A172 (cell line): ENCODE data around the gene SORCS2. TPM values are rescaled to one million over a fixed set of nuclear protein-coding genes. Genes with fewer than 3 reads are reported as not detected.

Source experiments
- DNase-seq: peaks from one replicate; pipeline ENCODE4 v3.0.0-alpha.2; 2015; ENCODE audit warnings: low spot score
- total RNA-seq: library from RNA; depleted of rRNA; stranded (reverse); fragments of >200 nt; shearing (Covaris generic); gene quantifications from 2 replicates; pipeline ENCODE4 v1.2.3, GENCODE V29; 2014

SORCS2 gene
- total RNA-seq, 1 experiment from 2014 or later = 0.78 TPM

- peak; percentile 89 for DNase-seq
Observed at GRCh38 chr4:7630568-7631287, 438.4 kb downstream of the SORCS2 start.

- DNase-seq = no peak
Observed at GRCh38 chr4:7631288-7632014, 439.1 kb downstream of the SORCS2 start.

GRCh38 chr4:7632341-7632740, 440.0 kb downstream of the SORCS2 start:
- DNase-seq = no peak

GRCh38 chr4:7632971-7633370, 440.6 kb downstream of the SORCS2 start:
- DNase-seq = no peak

GRCh38 chr4:7634661-7635251, 442.4 kb downstream of the SORCS2 start:
- DNase-seq = no peak

DNA sequence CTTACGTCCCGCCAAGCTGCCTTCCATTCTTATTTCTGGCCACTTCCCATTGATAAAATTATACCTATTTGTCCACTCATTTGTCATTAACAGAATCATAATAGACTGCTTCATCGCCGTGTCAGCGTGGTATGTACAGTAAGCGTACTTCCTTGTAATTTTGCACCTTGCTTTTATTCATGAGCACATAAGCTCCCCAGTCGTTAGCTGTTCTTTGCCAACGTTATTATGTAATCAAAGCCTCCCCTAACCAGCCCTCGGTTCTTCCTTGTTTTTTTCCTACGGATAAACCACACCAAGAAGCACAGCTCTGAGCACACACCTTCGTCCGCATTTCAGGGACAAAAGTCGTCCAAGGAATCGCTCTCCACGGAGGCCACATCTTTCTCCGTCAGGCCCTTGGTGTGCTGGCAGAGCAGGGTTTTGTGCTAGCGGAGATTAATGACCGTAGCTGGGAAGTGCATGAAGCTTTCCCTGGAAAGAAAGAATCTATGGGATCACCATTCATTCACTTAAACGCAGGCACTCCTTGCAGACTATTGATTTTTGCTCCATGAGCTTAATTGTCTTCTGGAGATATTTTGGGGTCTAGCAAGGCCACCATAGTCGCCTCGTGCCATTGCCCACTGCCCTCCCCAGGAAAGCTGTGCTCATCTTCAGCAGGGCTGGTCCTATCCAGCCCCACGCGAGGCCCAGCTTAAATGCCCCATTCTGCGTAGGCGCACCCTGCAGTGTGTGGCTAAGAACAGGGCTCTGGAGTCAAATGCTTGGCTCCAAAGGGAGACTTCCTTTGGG, 443.3 kb downstream of the SORCS2 start:
- no peak for DNase-seq

DNA sequence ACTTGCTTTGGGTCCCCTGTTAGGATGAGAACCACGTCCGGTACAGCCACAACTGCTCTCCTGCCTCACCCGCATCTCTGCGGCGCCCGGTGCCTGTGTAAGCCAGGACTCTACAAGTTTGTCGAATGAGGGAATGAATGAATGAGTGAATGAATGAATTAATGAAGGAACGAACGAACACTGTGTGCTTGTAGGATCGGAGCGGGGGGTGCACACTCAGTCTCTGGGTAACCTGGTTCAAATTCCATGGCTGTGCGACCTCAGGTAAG, 443.8 kb downstream of the SORCS2 start:
- DNase-seq = no peak

- DNase-seq = no peak
Observed at GRCh38 chr4:7637139-7637538, 444.8 kb downstream of the SORCS2 start.

GRCh38 chr4:7637971-7638370, 445.6 kb downstream of the SORCS2 start:
- no peak for DNase-seq

DNA sequence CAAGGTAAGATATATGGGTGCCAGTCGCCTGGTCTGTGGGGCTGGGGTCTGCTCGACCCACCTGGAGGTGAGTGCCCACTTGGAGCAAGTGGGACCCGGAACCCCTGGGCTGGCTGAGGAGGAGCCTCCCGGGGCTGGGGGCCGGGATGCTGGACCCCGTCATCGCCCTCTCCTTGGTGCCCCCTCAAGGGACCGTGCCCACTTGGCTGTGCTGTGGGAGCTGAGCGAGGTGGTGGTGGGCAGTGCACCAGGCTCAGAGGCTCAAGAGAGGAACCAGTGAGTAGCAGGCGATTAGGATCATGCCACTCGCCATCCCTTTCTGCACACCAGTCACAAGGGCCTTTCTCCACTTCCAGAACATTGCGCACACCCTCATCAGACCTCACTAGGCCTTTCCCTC, 446.2 kb downstream of the SORCS2 start:
- DNase-seq = no peak

DNA sequence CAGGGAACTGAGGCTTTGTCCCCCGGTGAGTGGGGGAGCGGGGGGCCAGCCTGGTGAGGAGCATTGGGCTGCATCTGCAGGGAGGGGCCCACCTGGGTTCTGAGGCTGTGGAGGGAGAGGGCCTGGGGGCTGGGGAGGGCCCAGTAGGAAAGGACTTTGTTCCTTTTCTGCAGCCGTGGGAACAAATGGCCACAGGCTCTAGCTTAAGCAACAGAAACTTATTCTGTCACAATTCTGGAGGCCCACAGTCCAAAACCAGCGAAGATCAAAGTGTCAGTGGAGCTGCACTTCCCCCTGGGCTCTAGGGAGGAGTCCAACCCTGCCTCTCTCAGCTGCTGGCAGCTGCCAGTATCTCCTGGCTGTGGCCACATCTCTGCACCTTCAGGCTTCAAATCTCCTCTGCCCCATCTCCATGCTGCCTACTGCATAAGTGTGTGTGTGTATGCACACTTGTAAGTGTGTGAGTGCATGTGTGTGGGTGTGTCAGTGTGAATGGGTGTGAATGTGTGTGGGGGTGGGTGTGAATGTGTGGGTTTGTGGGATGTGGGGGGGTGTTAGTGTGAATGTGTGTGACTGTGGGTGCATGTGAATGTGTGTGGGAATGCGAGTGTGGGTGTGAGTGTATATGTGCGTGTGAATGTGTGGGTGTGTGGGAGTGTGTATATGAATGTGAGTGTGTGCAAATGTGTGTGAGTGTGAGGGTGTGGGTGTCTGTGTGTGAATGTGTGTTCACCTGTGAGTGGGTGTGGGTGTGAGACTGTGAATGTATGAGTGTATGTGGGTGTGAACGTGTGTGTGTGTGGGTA, 446.8 kb downstream of the SORCS2 start:
- DNase-seq = no peak

- DNase-seq = no peak
Observed at GRCh38 chr4:7640136-7640535, 447.8 kb downstream of the SORCS2 start.

DNA sequence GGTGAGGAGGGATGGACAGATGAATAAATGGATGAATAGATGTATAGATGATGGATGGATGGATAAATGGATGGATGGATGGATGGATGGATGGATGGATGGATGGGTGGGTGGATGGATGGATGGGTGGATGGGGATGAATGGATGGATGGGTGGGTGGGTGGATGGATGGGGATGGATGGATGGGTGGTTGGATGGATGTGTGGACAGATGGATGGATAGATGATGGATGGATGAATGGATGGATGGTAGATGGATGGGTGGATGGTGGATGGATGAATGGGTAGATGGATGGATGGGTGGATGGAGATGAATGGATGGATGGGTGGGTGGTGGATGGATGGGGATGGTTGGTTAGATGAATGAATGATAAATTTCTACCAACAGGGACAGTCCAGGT, 449.4 kb downstream of the SORCS2 start:
- no peak for DNase-seq

- DNase-seq = no peak
Observed at GRCh38 chr4:7642741-7643458, 450.6 kb downstream of the SORCS2 start.

DNA sequence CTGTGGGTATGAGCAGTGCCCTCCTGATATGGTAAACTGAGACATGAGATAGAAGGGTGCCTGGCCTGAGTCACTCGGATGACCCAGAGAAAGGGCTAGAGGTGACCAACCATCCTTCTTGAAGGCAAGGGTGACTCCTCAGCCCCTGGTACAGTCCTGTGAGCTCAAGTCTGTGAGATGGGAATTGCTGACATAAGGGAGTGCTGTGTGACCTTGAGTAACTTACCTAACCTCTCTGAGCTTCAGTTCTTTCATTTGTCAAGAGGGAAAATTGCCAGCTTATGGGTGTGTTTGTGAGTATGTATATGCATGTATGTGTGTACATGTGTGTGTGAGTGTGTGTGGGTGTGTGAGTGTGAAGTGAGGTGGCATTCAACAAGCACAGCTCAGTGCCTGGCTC, 452.8 kb downstream of the SORCS2 start:
- DNase-seq = no peak

DNA sequence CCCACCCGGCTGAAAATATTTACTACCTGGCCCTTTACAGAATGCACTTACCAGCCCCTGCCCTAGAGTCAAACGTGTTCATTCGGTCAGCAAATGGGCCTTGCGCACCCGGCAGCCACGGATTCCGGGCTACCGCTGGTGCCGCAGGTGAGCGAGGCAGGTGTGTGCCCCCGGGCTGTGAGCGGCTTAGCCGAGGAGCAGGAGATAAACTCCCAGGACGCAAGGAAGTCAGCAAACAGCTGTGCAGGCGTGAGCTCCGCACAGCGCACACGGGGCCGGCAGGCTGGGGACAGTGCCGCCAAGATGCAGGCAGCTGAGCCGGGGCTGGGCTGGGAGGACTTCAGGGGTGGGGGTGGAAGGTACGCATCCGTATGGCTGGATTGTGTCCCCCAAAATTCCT, 453.6 kb downstream of the SORCS2 start:
- DNase-seq = no peak

GRCh38 chr4:7646384-7647061, 454.2 kb downstream of the SORCS2 start:
- DNase-seq = no peak

GRCh38 chr4:7647186-7647585, 454.8 kb downstream of the SORCS2 start:
- no peak for DNase-seq

GRCh38 chr4:7647600-7648543, 455.5 kb downstream of the SORCS2 start:
- DNase-seq = peak; percentile 74
